PC-3 (cell line): ENCODE data around the gene GDPD3.

ENCODE experiments used
- CTCF ChIP-seq: fragments of 300-600 bp; sonication (generic); conservative IDR thresholded peaks from 2 replicates; pipeline ENCODE4 v1.5.1; 2017; ENCODE audit warnings: antibody characterized with exemption, low read depth, mild to moderate bottlenecking, low read length
- EZH2phosphoT487 ChIP-seq: fragments of 300-600 bp; sonication (generic); IDR thresholded peaks from 2 replicates; pipeline ENCODE4 v1.6.1; 2018; ENCODE audit warnings: mild to moderate bottlenecking, antibody characterized with exemption, low read length, borderline replicate concordance

- no peak for TF ChIP-seq EZH2phosphoT487
- TF ChIP-seq CTCF: no peak
Measured at GRCh38 chr16:30113711-30114333, 485 bp upstream of the GDPD3 start.
